Upper lobe of left lung (tissue), 6 donors: ENCODE data around the gene SLC1A2. TPM values are rescaled to one million over a fixed set of nuclear protein-coding genes. Genes with fewer than 3 reads are reported as not detected.
A peak's percentile ranks its signal among the peaks of the same experiment; 100 is the strongest.

ENCODE experiments used
- ATAC-seq, 2 donors: fragments of 200-7000 bp; cut with Tn5 transposase; one replicate each; pipeline ENCODE4 v1.9.1; 2022; ENCODE audit warnings: mild to moderate bottlenecking in 2 of 2, moderate library complexity in 2 of 2; ENCODE audit not compliant: low FRiP score in 2 of 2
- DNase-seq, 2 donors: peaks; one replicate each; pipeline ENCODE4 v3.0.0-alpha.2; 2019 to 2020
- H3K27ac ChIP-seq, 4 donors: fragments of 200-600 bp; sonication (generic); one replicate each; pipeline ENCODE4 v1.5.1; 2016 to 2019
- H3K27me3 ChIP-seq, 4 donors: fragments of 200-600 bp; sonication (generic); one replicate each; pipeline ENCODE4 v1.5.1; 2017 to 2019
- H3K36me3 ChIP-seq, 4 donors: fragments of 200-600 bp; sonication (generic); one replicate each; pipeline ENCODE4 v1.5.1; 2016 to 2019
- H3K4me1 ChIP-seq, 4 donors: fragments of 200-600 bp; sonication (generic); one replicate each; pipeline ENCODE4 v1.5.1; 2018 to 2019
- H3K4me3 ChIP-seq, 4 donors: fragments of 200-600 bp; sonication (generic); one replicate each; pipeline ENCODE4 v1.5.1; 2017 to 2019; ENCODE audit warnings: mild to moderate bottlenecking in 2 of 4, moderate library complexity in 1 of 4
- H3K9me3 ChIP-seq, 4 donors: fragments of 200-600 bp; sonication (generic); one replicate each; pipeline ENCODE4 v1.5.1; 2018 to 2019
- CTCF ChIP-seq, 6 experiments: fragments of 450-650 bp in 4 of 6; fragments of 200-600 bp in 2 of 6; sonication (generic) in 2 of 6; IDR thresholded peaks; one replicate each; pipeline ENCODE4 v1.5.1; 2016 to 2019; ENCODE audit warnings: antibody characterized with exemption in 6 of 6
- EP300 ChIP-seq, 4 donors: sonication (generic); formaldehyde crosslinking; IDR thresholded peaks; one replicate each; pipeline ENCODE4 v1.5.1; 2017; ENCODE audit warnings: antibody characterized with exemption in 4 of 4, control low read depth in 2 of 4
- POLR2A ChIP-seq, 4 donors: fragments of 450-650 bp; IDR thresholded peaks; one replicate each; pipeline ENCODE4 v1.5.1; 2016 to 2017; ENCODE audit warnings: antibody characterized with exemption in 4 of 4, mild to moderate bottlenecking in 2 of 4
- POLR2AphosphoS5 ChIP-seq, 2 donors: sonication (generic); formaldehyde crosslinking; IDR thresholded peaks; one replicate each; pipeline ENCODE4 v1.5.1; 2017; ENCODE audit warnings: antibody characterized with exemption in 2 of 2
- WGBS, 2 donors: methylation state at CpG; one replicate each; pipeline ENCODE4 v1.1.5; 2017 to 2018; 5-methylcytosine and 5-hydroxymethylcytosine counted together
- total RNA-seq, 6 donors: library from RNA; depleted of rRNA in 4 of 6; stranded (reverse); fragments of >200 nt in 4 of 6; gene quantifications; one replicate each; pipeline versions ENCODE4 v1.1.0 to v1.2.1, GENCODE V29; 2016 to 2021
- donor health status: DM: no; HTN: no; CAD: no; lungs with moderate emphysema.
- donor health status: DM: no; HTN: yes; CAD: no; lungs with severe emphysema.

The SLC1A2 gene
- total RNA-seq, 6 donors from 2014 or later: 1.5 to 3.1 (median 2.0) TPM

DNA sequence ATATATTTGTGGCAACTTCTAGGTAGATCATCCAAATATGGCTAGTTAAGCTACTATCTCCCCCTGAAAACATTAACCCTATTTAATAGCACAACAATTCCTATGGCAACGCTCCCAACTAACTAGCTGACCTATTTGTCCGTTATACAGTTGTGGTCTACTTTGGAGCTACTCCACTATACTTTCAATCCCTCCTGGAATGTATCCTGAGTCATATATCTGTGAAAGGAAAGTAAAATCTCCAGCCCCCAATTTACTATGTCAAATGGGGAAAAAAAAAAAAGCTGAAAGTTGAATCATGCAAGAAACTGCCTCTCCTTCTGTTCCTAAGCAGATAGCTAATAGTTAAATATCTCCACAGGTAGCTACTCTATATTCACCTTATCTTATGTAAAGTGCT is 151.9 kb downstream of the SLC1A2 start:
- ATAC-seq (no peak), DNase-seq (no peak)
- Histone ChIP-seq H3K27ac (no peak overlapping the region), H3K27me3 (no peaks in the 10 kb centered on the region), H3K4me1 (peaks cover 0 to 5% (median 0%) of the 10 kb centered on the region in 4 donors), H3K9me3 (no peaks in the 10 kb centered on the region), H3K36me3 (no peaks in the 10 kb centered on the region), H3K4me3 (no peak overlapping the region)
- WGBS, 2 donors: 84 to 91% methylated on average over 2 of the region's 2 CpGs
- no peak for TF ChIP-seq EP300 (IDR thresholded peaks at IDR 0.05)
- TF ChIP-seq CTCF (IDR thresholded peaks at IDR 0.05): no peak
- TF ChIP-seq POLR2A (IDR thresholded peaks at IDR 0.05): no peak
- TF ChIP-seq POLR2AphosphoS5 (IDR thresholded peaks at IDR 0.05): no peak

GRCh38 chr11:35265755-35266454 is 153.5 kb downstream of the SLC1A2 start:
- no peak for ATAC-seq
- no peaks in the 10 kb centered on the region for H3K36me3 ChIP-seq
- TF ChIP-seq POLR2AphosphoS5 (IDR thresholded peaks at IDR 0.05): no peak
- peaks cover 0 to 5% (median under 1%) of the 10 kb centered on the region in 4 donors for H3K4me1 ChIP-seq
- H3K9me3 ChIP-seq: no peaks in the 10 kb centered on the region
- no peak overlapping the region for H3K4me3 ChIP-seq
- H3K27me3 ChIP-seq: no peaks in the 10 kb centered on the region
- DNase-seq: no peak
- WGBS, 2 donors: 65 to 72% methylated on average over 3 of the region's 3 CpGs
- H3K27ac ChIP-seq: no peak overlapping the region

DNA sequence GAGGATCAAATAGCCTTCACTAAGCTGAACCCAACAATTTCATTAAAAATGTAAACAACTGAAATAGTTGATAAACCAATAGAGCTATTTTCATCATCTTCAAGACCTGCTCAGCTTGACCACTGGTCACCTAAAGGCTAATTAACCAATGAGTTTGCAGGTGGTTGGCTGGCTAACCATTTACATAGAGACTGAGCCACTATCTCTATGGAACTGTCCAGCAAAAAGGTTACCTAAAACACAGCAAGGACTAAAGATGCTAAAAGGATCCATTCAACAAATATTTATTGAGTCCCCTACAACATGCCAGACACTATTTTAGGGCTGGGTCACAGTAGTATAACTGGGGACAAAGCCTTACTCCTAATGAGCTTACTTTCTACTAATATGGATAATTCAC is 156.6 kb downstream of the SLC1A2 start:
- no peak overlapping the region for H3K27ac ChIP-seq
- ATAC-seq: no peak

GRCh38 chr11:35262056-35262455 is 157.3 kb downstream of the SLC1A2 start:
- ATAC-seq (no peak), DNase-seq (no peak)
- Histone ChIP-seq H3K9me3 (no peaks in the 10 kb centered on the region), H3K4me1 (peaks cover 0 to 6% (median 3%) of the 10 kb centered on the region in 4 donors), H3K36me3 (no peaks in the 10 kb centered on the region), H3K27ac (no peak overlapping the region), H3K27me3 (no peaks in the 10 kb centered on the region), H3K4me3 (no peak overlapping the region)
- no peak for TF ChIP-seq EP300 (IDR thresholded peaks at IDR 0.05)
- no peak for TF ChIP-seq CTCF (IDR thresholded peaks at IDR 0.05)
- TF ChIP-seq POLR2AphosphoS5 (IDR thresholded peaks at IDR 0.05): no peak
- no peak for TF ChIP-seq POLR2A (IDR thresholded peaks at IDR 0.05)
- WGBS, 2 donors: 90 to 91% methylated on average over 3 of the region's 3 CpGs

More for the DNA sequence above, 156.6 kb downstream of the SLC1A2 start:
- H3K4me3 ChIP-seq: no peak overlapping the region
- peaks cover 0 to 5% (median 2%) of the 10 kb centered on the region in 4 donors for H3K4me1 ChIP-seq
- H3K36me3 ChIP-seq: no peaks in the 10 kb centered on the region
- DNase-seq: no peak
- H3K27me3 ChIP-seq: no peaks in the 10 kb centered on the region
- no peaks in the 10 kb centered on the region for H3K9me3 ChIP-seq
- no peak for TF ChIP-seq POLR2A (IDR thresholded peaks at IDR 0.05)
- no peak for TF ChIP-seq CTCF (IDR thresholded peaks at IDR 0.05)
- no peak for TF ChIP-seq EP300 (IDR thresholded peaks at IDR 0.05)
- TF ChIP-seq POLR2AphosphoS5 (IDR thresholded peaks at IDR 0.05): no peak

GRCh38 chr11:35261197-35261596 is 158.2 kb downstream of the SLC1A2 start:
- 87 to 88% methylated on average over 1 of the region's 1 CpG for WGBS, 2 donors
- Histone ChIP-seq H3K27me3 (no peaks in the 10 kb centered on the region), H3K36me3 (no peaks in the 10 kb centered on the region), H3K27ac (no peak overlapping the region), H3K4me3 (no peak overlapping the region), H3K4me1 (peaks cover 0 to 9% (median 7%) of the 10 kb centered on the region in 4 donors), H3K9me3 (no peaks in the 10 kb centered on the region)
- ATAC-seq: peak in 1 of 2 donors; percentile 42
- no peak for TF ChIP-seq CTCF (IDR thresholded peaks at IDR 0.05)
- TF ChIP-seq POLR2A (IDR thresholded peaks at IDR 0.05): no peak
- TF ChIP-seq POLR2AphosphoS5 (IDR thresholded peaks at IDR 0.05): no peak
- no peak for TF ChIP-seq EP300 (IDR thresholded peaks at IDR 0.05)
- no peak for DNase-seq
